Heart left ventricle (tissue), 16 donors: Measurements from ENCODE around the gene FKBP6. TPM values are rescaled to one million over a fixed set of nuclear protein-coding genes. Genes with fewer than 3 reads are reported as not detected.
"Not testable (repeated sequence)": the region's sequence is repeated elsewhere in the genome, so short reads cannot be mapped to it uniquely, and the experiment has no call there.

Source experiments
- ATAC-seq, 4 donors: fragments of 200-7000 bp; cut with Tn5 transposase; one replicate each; pipeline ENCODE4 v1.9.1; 2020 to 2022; ENCODE audit warnings: moderate library complexity in 4 of 4, mild to moderate bottlenecking in 3 of 4, moderate number of reproducible peaks in 1 of 4
- DNase-seq, 5 donors: peaks; one replicate each; pipeline ENCODE4 v3.0.0-alpha.2; 2020
- H3K27ac ChIP-seq, 12 donors: fragments of 200-600 bp; sonication (generic) in 4 of 12; one replicate each; pipeline versions ENCODE4 v1.5.0 to v1.8.0; 2016 to 2022; ENCODE audit warnings: mild to moderate bottlenecking in 2 of 12
- H3K27me3 ChIP-seq, 9 donors: fragments of 200-600 bp; sonication (generic) in 2 of 9; one replicate each; pipeline versions ENCODE4 v1.5.1 to v1.8.0; 2016 to 2022; ENCODE audit warnings: mild to moderate bottlenecking in 3 of 9
- H3K36me3 ChIP-seq, 9 donors: fragments of 200-600 bp; sonication (generic) in 2 of 9; one replicate each; pipeline versions ENCODE4 v1.5.0 to v1.8.0; 2018 to 2022; ENCODE audit warnings: mild to moderate bottlenecking in 2 of 9
- H3K4me1 ChIP-seq, 12 donors: fragments of 200-600 bp; sonication (generic) in 4 of 12; one replicate each; pipeline versions ENCODE4 v1.5.0 to v1.8.0; 2016 to 2022; ENCODE audit warnings: mild to moderate bottlenecking in 3 of 12
- H3K4me3 ChIP-seq, 12 donors: fragments of 200-600 bp; sonication (generic) in 4 of 12; one replicate each; pipeline versions ENCODE4 v1.5.0 to v1.8.0; 2017 to 2022; ENCODE audit warnings: mild to moderate bottlenecking in 9 of 12, moderate library complexity in 4 of 12
- H3K9me3 ChIP-seq, 12 donors: fragments of 200-600 bp; sonication (generic) in 4 of 12; one replicate each; pipeline versions ENCODE4 v1.5.0 to v1.8.0; 2016 to 2022; ENCODE audit warnings: mild to moderate bottlenecking in 1 of 12
- CTCF ChIP-seq, 12 donors: fragments of 200-600 bp; sonication (generic) in 4 of 12; IDR thresholded peaks; one replicate each; pipeline versions ENCODE4 v1.5.0 to v1.8.0; 2018 to 2022; ENCODE audit warnings: antibody characterized with exemption in 12 of 12, mild to moderate bottlenecking in 5 of 12
- POLR2A ChIP-seq, 2 donors: fragments of 450-650 bp; IDR thresholded peaks; one replicate each; pipeline ENCODE4 v1.6.1; 2017; ENCODE audit warnings: antibody characterized with exemption in 2 of 2, mild to moderate bottlenecking in 2 of 2, moderate library complexity in 2 of 2
- WGBS, 4 donors: extraction: QIAGEN DNeasy Blood & Tissue Kit in 2 of 4; methylation state at CpG; one replicate each; pipeline versions ENCODE4 v1.1.5 to v1.1.7; 2013 to 2018; 5-methylcytosine and 5-hydroxymethylcytosine counted together
- intact Hi-C, 10 donors: fragments of 100-400 bp; cut with DNase I; formaldehyde crosslinking; loops; one replicate each; pipeline versions ENCODE4 v1.11.1 to v1.14.2; 2022
- polyA plus RNA-seq, 2 donors: library from polyadenylated mRNA; stranded (reverse); fragments of 200-250 nt; gene quantifications; one replicate each; pipeline ENCODE4 v1.2.3, GENCODE V29; 2013
- total RNA-seq, 9 donors: library from RNA; depleted of rRNA in 2 of 9; stranded (reverse); fragments of >200 nt in 2 of 9; fragmentation: NEBNext Ultra II Directional in 3 of 9; extraction: Animal tissue kit (Norgen Biotek cat#: 25700) in 3 of 9; gene quantifications; one replicate each; pipeline versions ENCODE4 v1.1.0 to v1.2.4, GENCODE V29; 2016 to 2023
- donor health status: ischemic (EF 13 %, LVEDD 7.1; RV severe dilation, severe dysfunction).
- donor health status: healthy with polysubstance abuse.
- donor health status: DM: no; HTN: yes; CAD: no.
- donor health status: DM: no; HTN: no; CAD: no.
- donor health status: ischemic (EF 25% LVEDD 6.9; RV normal size, moderate dysfunction).
- donor health status: ischemic (EF 25% LVEDD 5.7; RV mildly dilated, moderate dysfunction).
- donor health status: healthy.
- donor health status: DM: yes; HTN: yes; CAD: no.
- donor health status: ischemic (EF 35%, LVEDD 5.7; RV mildly dilated, moderate dysfunction).
- donor health status: nonischemic (EF 11% LVEDD 7.7; RV severe dilation, severe dysfunction).
- donor health status: DM: yes; HTN: yes; CAD: no.
- donor health status: PGD.
- donor health status: ischemic (EF 29% LVEDD 5.4; RV normal size, mild dysfunction).
- donor health status: nonischemic (EF 23%, LVEDD 6.1; RV moderate dilation, normal function).

Gene FKBP6
- total and polyA plus RNA-seq, 11 donors: not detected

GRCh38 chr7:73312831-73313520 is 15.0 kb upstream of the FKBP6 start:
- DNase-seq: no peak
- Histone ChIP-seq H3K36me3 (no peaks in the 10 kb centered on the region), H3K27ac (no peak overlapping the region), H3K4me3 (no peak overlapping the region), H3K27me3 (no peaks in the 10 kb centered on the region), H3K9me3 (no peaks in the 10 kb centered on the region), H3K4me1 (peaks cover 0 to 14% (median 7%) of the 10 kb centered on the region in 12 donors)
- intact Hi-C loops: no loop called here
- WGBS, 4 donors: 92 to 94% (median 93%) methylated on average over 32 to 48 of the region's 48 CpGs
- TF ChIP-seq CTCF (IDR thresholded peaks at IDR 0.05) (no peak), POLR2A (IDR thresholded peaks at IDR 0.05) (no peak)
- no peak for ATAC-seq

GRCh38 chr7:73313521-73313906 is 14.4 kb upstream of the FKBP6 start:
- 68 to 82% (median 73%) methylated on average over 4 of the region's 4 CpGs for WGBS, 4 donors
- ATAC-seq: no peak
- TF ChIP-seq POLR2A (IDR thresholded peaks at IDR 0.05): no peak
- TF ChIP-seq CTCF (IDR thresholded peaks at IDR 0.05): no peak

DNA sequence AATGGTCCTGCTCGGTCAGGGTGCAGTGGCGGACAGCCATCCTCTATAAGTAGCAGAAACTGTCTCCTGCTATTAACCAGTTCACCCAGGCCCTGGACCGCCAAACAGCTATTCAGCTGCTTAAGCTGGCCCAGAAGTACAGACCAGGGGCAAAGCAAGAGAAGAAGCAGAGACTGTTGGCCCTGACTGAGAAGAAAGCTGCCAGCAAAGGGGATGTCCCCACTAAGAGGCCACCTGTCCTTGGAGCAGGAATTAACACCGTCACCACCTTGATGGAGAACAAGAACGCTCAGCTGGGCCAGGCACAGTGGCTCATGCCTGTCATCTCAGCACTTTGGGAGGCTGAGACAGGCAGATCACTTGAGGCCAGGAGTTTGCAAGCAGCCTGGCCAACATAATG is 13.7 kb upstream of the FKBP6 start:
- no peak for DNase-seq
- TF ChIP-seq POLR2A (IDR thresholded peaks at IDR 0.05) (no peak), CTCF (IDR thresholded peaks at IDR 0.05) (no peak)
- 81 to 92% (median 85%) methylated on average over 5 of the region's 5 CpGs for WGBS, 4 donors
- peaks cover 0 to 5% (median under 1%) of the 10 kb centered on the region in 12 donors for H3K4me1 ChIP-seq
- ATAC-seq: no peak
- no peak overlapping the region for H3K27ac ChIP-seq
- intact Hi-C loops: no loop called here
- no peak overlapping the region for H3K4me3 ChIP-seq
- no peaks in the 10 kb centered on the region for H3K27me3 ChIP-seq
- no peaks in the 10 kb centered on the region for H3K36me3 ChIP-seq
- H3K9me3 ChIP-seq: no peaks in the 10 kb centered on the region

More at GRCh38 chr7:73313521-73313906, 14.4 kb upstream of the FKBP6 start:
- Histone ChIP-seq H3K9me3 (no peaks in the 10 kb centered on the region), H3K27ac (no peak overlapping the region), H3K4me1 (peaks cover 0 to 11% (median 6%) of the 10 kb centered on the region in 12 donors), H3K27me3 (no peaks in the 10 kb centered on the region), H3K4me3 (no peak overlapping the region), H3K36me3 (no peaks in the 10 kb centered on the region)
- no peak for DNase-seq
- intact Hi-C loops: no loop called here

- intact Hi-C loops: loop anchor here in 1 of 10 donors (5.0 kb wide), 1 partner anchor 51 kb away; no protein-coding TSS in a partner anchor
- no peaks in the 10 kb centered on the region for H3K9me3 ChIP-seq
- WGBS, 4 donors: 67 to 86% (median 81%) methylated on average over 5 to 9 of the region's 9 CpGs
- no peak for DNase-seq
- TF ChIP-seq CTCF (IDR thresholded peaks at IDR 0.05): no peak
- no peaks in the 10 kb centered on the region for H3K27me3 ChIP-seq
- no peaks in the 10 kb centered on the region for H3K36me3 ChIP-seq
- H3K4me3 ChIP-seq: no peak overlapping the region
- ATAC-seq: no peak
- no peak overlapping the region for H3K27ac ChIP-seq
- no peaks in the 10 kb centered on the region for H3K4me1 ChIP-seq
Observed at GRCh38 chr7:73316521-73316920, 11.4 kb upstream of the FKBP6 start.

- WGBS, 4 donors: 70 to 83% (median 78%) methylated on average over 2 to 18 of the region's 18 CpGs
- not testable (repeated sequence) for H3K9me3 ChIP-seq, H3K4me1 ChIP-seq, ATAC-seq, DNase-seq, H3K27ac ChIP-seq, H3K36me3 ChIP-seq, H3K27me3 ChIP-seq, H3K4me3 ChIP-seq
- intact Hi-C loops: loop anchor here in 1 of 10 donors (5.0 kb wide), 1 partner anchor 49 kb away; no protein-coding TSS in a partner anchor
Observed at GRCh38 chr7:73318656-73319204, 9.2 kb upstream of the FKBP6 start.

DNA sequence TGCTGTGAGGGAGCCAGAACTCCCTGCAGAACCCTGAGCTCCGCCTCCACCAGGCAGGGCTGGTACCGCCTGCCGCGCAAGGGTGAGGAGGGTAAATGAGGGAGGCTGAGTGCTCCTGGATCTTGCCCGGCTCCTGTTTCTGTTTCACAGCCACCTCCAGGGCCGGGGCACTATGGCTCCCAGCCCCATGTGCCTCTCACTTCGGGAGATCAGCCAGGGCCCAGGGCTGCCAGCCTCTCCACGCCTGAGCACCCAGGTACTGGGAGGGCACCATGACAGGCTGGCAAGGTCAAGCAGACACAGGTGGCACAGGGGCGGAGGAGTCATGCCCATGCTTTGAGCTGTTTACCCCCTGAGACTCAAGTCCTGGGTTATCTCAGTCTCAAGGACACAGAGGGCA is 8.4 kb upstream of the FKBP6 start:
- DNase-seq, H3K27ac ChIP-seq, H3K4me3 ChIP-seq, H3K27me3 ChIP-seq, H3K36me3 ChIP-seq, H3K9me3 ChIP-seq: not testable (repeated sequence)
- intact Hi-C loops: loop anchor here in 1 of 10 donors (5.0 kb wide), 1 partner anchor 48 kb away; no protein-coding TSS in a partner anchor
- ATAC-seq: peak in 3 of 4 donors; percentile 10 to 45 (median 19)
- 81 to 94% (median 91%) methylated on average over 2 to 9 of the region's 9 CpGs for WGBS, 4 donors
- peaks cover 0 to 10% (median 0%) of the 10 kb centered on the region in 12 donors for H3K4me1 ChIP-seq

DNA sequence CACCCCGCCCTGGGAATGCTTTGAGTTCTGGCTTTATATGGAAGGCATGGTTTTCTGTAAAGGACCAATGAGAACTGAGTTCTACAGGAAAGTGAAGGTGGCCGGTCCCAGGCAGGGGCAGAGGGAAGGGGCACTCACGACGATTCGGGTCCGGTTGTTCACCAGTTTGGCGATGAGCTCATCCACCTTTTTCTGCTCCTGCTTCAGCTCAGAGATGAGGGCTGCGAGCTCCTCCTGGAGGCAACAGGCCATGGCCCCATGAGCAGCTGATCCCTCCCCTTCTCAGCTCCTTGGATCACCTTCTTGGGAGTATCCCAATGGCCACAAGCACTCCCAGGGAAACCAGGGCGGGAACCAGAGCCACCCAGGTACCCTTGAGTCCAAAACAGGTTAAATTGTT is 8.0 kb upstream of the FKBP6 start:
- H3K27me3 ChIP-seq, H3K36me3 ChIP-seq, ATAC-seq, intact Hi-C loops, DNase-seq, H3K27ac ChIP-seq, H3K9me3 ChIP-seq, H3K4me3 ChIP-seq: not testable (repeated sequence)
- H3K4me1 ChIP-seq: peaks cover 0 to 11% (median 0%) of the 10 kb centered on the region in 12 donors
- 59 to 73% (median 62%) methylated on average over 8 to 9 of the region's 9 CpGs for WGBS, 4 donors
